NCI-H2081 treated with DMSO at 0.1 percent for 48 hours (cell line): ENCODE results near the gene RAB3D.
"Not testable (repeated sequence)": the region's sequence is repeated elsewhere in the genome, so short reads cannot be mapped to it uniquely, and the experiment has no call there.

Source experiments
- DNase-seq: peaks from one replicate; lab custom pipeline; 2025; lab: John Stamatoyannopoulos, UW

RAB3D gene

GRCh38 chr19:11365557-11366117 is 26.2 kb upstream of the RAB3D start:
- DNase-seq, result no peak

- DNase-seq, result no peak
These were observed 25.5 kb upstream of the RAB3D start for GRCh38 chr19:11364935-11365334.

GRCh38 chr19:11364296-11364904 is 24.9 kb upstream of the RAB3D start:
- no peak for DNase-seq

GRCh38 chr19:11363881-11364280 is 24.4 kb upstream of the RAB3D start:
- no peak for DNase-seq

- no peak for DNase-seq
These were observed 22.6 kb upstream of the RAB3D start for GRCh38 chr19:11361771-11362731.

- no peak for DNase-seq
These were observed 21.7 kb upstream of the RAB3D start for GRCh38 chr19:11361037-11361770.

GRCh38 chr19:11359421-11359820 is 20.0 kb upstream of the RAB3D start:
- no peak for DNase-seq

- no peak for DNase-seq
These were observed 17.5 kb upstream of the RAB3D start for GRCh38 chr19:11356676-11357550.

- no peak for DNase-seq
These were observed 16.6 kb upstream of the RAB3D start for GRCh38 chr19:11356074-11356397.

- peak; percentile 29 for DNase-seq
These were observed 16.0 kb upstream of the RAB3D start, which contains the start of gene PLPPR2 for GRCh38 chr19:11355160-11356073. TSS of gene PLPPR2 (plus strand) at chr19:11355432. CDS start at chr19:11357674, 2,242 bp downstream.

GRCh38 chr19:11354102-11354501 is 14.6 kb upstream of the RAB3D start:
- DNase-seq, result not testable (repeated sequence)

- no peak for DNase-seq
These were observed 9.7 kb upstream of the RAB3D start for GRCh38 chr19:11349171-11349570.

- no peak for DNase-seq
These were observed 8.1 kb upstream of the RAB3D start for GRCh38 chr19:11347546-11348039.

- DNase-seq, result peak; percentile 89
These were observed 6.9 kb upstream of the RAB3D start, which contains the start of the genes CCDC159 and TMEM205 for GRCh38 chr19:11346104-11346940. TSS of gene CCDC159 (plus strand) at chr19:11346519. CDS start at chr19:11346607, 88 bp downstream. TSS of gene TMEM205 (minus strand) at chr19:11346268. CDS start at chr19:11345619, 649 bp downstream.

- DNase-seq, result no peak
These were observed 5.8 kb upstream of the RAB3D start for GRCh38 chr19:11345122-11345803.

- DNase-seq, result no peak
These were observed 3.0 kb upstream of the RAB3D start for GRCh38 chr19:11342429-11342828.

- DNase-seq, result not testable (repeated sequence)
These were observed 626 bp upstream of the RAB3D start for GRCh38 chr19:11340099-11340467.

- DNase-seq, result no peak
These were observed 746 bp downstream of the RAB3D start for GRCh38 chr19:11338569-11339253.
